T-helper 1 cell (primary cell): ENCODE results near the gene ARHGAP10.

Source experiments
- DNase-seq, 5 donors: peaks; one replicate each; pipeline ENCODE4 v3.0.0-alpha.2; 2012 to 2020

The ARHGAP10 gene

DNA sequence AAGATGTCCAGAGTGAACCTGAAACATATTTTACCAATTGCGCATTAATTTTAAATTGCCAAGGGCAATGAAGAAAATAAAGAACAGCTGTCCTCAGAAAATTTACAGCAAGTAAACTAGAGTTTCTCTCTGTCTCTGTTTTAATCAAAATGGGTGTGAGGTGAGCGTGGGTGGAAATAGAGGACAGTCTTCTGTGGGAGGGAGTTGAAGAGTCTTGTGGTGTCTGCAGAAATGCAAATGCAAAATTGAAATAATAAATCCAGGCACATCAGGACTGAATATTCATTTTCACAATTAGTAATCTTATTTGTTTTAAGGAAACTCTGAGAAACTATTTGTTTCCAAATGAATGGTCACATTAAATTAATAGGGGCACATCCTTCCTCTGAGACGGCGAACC lies 192.0 kb downstream of the ARHGAP10 start:
- DNase-seq, result no peak

DNA sequence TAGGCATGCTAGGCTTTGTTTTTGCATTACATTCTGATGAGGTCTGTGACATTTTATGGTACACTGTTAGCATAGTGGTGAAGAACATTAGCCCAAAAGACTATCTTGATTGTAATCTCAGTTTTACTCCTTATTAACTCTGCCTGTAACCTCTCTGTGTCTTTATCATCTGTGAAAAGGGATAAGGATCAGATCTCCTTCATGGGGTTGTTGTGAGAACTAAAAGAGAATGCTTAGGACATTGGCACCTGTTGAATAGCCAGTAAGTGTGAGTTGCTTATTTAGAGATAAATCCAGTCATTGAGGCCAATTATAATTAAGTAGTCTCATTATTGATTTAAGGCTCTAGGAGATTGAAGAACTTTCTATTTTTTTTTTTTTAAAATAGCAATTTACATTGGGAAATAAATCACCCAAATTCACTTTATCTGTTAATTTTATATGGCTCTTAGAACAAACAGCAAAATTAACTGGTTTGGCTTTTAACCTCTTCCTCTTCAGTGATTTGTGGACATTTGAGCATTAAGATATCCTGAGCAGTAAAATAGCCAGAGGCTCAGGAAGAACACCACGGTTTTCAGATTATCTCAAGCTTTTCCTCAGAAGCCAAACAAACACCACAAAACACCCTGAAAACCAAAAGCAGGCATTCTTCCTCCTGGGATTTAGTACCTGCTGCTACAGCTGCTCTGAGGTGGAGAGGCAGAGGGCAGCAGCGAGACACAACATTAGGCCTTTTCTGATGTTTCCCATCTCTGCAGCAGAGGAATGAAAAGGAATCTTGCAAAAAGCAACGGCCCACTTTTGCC lies 192.9 kb downstream of the ARHGAP10 start:
- DNase-seq, result no peak

DNA sequence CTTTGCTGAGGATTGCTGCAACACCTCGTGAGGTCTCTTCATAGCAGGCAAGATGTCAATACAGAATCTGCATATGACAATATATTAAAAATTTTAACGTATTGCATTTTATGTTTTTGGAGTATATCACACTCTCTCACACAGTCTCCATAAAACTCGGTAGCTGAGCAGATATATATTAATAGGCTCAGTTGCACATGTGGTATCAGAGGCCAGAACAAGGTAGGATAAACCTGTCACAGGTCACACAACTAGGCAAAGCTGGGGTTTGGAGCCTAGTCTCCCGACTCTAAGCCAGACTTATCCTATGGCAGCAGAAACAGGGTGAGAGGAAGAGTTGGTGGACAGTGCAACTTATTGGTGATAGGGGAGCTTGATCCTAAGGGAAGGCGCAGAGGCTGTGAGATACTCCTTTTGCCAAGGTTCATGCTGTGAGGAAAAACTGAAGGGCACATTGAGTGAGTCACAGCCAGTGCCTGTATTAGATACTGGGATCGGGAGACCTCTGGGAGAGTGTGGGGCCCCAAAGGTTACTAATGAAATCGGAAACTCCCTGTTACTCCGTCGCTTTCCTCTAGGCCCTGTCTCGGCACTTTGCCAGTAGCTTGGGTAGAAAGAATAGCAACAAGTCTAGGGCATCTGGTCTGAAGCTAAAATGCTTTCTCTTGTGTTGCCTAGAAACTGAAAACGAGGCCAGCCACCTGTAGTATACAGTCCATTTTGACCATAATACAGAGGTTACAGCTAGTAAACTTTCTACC lies 195.7 kb downstream of the ARHGAP10 start:
- DNase-seq, result no peak

DNA sequence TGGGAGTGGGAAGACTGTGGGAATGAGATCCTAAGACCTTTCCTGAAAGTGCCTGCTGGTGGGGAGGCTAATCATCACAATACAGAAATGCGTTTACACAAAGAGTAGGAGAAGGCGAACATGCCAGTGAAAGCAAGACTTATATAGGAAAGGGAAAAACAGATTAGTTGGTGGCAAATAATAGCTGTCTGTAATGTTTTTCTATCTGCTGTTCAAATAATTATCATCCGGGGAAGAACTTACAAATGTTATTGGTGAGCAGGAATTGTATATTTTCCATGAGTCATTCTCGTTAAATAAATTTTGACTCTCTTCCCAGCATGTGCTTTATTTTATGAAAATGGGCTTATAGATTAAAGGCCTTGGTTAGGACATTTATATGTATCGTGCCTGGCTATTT lies 196.5 kb downstream of the ARHGAP10 start:
- no peak for DNase-seq

- DNase-seq, result no peak
Observed at GRCh38 chr4:147929746-147930145, 197.9 kb downstream of the ARHGAP10 start.

GRCh38 chr4:147933316-147933715 lies 201.4 kb downstream of the ARHGAP10 start:
- DNase-seq, result peak in 1 of 5 donors; percentile 11

DNA sequence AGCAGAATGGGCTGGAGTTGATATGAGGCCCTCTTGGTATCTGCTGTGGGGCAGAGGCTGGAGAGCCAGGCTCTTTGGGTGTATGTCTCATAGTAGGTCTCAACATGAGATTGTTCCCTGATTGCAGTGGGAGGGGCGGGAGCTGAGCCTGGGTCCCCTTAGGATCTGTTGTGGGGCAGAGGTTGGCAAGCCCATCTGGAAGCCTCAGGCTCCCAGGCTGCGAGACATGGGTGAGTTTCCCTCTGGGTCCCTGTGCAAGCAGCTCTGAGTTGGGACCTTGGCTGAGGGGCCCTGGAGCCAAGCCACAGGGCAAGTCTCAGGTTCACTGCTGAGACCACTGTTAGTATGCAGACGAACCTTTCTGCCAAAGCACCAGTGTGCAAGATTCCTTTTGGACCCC lies 201.9 kb downstream of the ARHGAP10 start:
- DNase-seq, result no peak

GRCh38 chr4:147938496-147938895 lies 206.6 kb downstream of the ARHGAP10 start:
- no peak for DNase-seq

- no peak for DNase-seq
Observed at GRCh38 chr4:147940171-147940570, 208.3 kb downstream of the ARHGAP10 start.

- DNase-seq, result no peak
Observed at GRCh38 chr4:147941373-147941772, 209.5 kb downstream of the ARHGAP10 start.

- no peak for DNase-seq
Observed at GRCh38 chr4:147942729-147943128, 210.8 kb downstream of the ARHGAP10 start.

GRCh38 chr4:147943159-147943638 lies 211.3 kb downstream of the ARHGAP10 start:
- DNase-seq, result peak in 1 of 5 donors; percentile 72

DNA sequence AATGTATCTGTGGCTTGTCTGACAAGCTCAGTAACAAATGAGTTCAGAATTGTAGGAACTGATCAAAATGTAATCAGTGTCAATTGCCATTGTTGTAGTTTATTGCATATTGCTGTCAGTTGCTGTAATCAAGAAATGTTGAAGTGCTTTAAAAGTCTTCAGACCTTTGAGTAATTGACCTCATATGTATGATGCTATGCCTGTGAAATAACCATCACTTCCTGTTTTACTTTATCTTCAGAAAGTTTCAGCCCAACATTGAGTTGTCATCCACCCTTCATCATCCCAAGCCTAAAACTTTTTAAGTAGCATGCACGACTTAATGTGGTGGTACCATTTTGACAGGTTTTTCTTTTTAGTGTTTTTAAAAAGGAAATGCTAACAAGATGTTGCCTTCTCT lies 212.4 kb downstream of the ARHGAP10 start:
- DNase-seq, result peak in 1 of 5 donors; percentile 49

GRCh38 chr4:147944670-147945260 lies 212.9 kb downstream of the ARHGAP10 start:
- DNase-seq, result no peak

DNA sequence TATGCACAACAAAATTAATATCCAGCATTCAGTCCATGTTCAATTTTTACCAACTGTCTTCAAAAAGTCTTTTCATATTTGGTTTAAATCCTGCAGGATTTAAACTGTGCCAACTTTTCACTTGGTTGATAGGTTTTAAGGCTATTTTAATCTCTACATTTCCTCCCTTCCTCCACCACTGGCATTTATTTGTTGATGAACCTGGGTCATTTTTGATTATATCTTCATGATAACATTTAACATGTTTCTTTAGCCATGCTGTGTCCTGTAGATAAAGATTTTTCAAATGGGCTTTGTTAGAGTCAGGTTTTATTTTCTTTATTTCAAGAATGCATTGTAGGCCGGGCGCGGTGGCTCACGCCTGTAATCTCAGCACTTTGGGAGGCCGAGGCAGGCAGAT lies 216.4 kb downstream of the ARHGAP10 start:
- DNase-seq, result no peak

DNA sequence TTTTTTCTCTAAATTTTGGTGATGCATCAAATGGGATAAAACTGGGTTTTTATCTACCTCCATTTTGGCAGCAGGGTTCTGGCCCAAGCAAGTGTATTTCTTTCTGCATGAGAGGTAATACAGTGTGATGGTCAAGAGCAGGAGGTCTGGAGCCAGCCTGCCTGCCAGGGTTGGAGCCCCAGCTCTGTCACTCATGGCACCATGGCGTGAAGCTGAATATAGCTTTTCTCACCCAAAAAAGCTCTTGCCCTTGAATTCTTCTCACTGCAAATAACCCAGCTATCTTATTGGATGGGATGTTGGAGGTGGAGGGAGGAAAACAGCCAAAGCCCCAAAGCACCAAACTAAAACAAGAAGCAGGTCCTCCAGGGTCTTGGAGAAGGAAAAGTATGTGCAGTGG lies 218.4 kb downstream of the ARHGAP10 start:
- DNase-seq, result no peak

DNA sequence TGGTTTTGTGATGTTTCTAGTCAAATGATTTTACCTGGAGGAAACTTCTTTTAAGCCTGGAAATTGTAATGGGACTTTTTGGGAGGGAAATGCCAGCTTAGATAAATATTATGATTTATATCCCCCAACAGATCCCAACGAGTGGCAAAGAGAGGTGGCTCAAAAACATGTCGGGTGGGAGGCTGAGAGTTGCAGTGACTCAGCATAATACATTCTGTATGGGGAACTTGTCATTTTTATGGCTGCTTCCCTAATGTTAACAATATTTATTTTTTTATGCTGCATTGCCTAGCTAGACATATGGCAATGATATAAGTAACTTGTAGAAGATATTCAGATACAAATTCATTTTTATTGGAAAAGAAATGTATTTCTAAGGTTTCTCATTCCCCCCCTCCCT lies 219.0 kb downstream of the ARHGAP10 start:
- DNase-seq, result no peak

DNA sequence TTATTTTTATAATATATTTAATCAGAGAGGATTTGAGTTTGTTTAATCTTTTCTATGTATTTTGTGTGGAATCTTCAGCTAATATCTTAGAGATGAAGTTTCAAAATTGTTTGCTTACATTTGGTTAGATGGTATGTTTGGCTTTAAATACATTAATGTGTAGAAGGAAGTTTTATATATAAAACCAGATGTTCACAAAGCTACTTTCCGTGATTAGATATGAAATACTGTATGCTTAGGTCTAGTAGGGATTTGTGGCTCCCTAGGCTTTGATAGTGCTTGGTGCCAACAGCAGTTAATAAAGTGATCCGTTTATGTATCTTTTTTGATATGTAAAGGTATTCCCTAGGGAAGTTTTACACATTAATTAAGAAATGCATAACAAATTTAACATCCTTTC lies 223.0 kb downstream of the ARHGAP10 start:
- DNase-seq, result no peak

- DNase-seq, result no peak
Observed at GRCh38 chr4:147955827-147956558, 224.1 kb downstream of the ARHGAP10 start.

DNA sequence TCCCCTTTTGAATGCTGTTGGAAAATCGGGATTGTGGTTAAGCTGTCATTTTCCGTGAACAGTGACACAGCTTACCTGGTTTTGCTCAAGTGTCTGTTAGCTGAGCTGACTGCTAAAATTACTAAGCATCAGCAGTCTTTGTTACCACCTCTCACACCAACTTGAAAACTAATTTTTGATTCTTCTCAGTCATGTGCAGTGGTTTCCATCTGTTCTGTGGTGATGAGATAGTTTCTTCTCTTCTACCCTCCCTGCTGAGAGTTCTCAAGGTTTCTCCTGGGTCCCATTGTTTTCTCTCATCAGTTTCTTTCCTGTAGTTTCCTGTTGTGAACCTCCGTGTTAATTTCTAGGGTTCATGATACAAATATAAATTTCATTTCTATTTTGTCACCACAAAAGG lies 225.6 kb downstream of the ARHGAP10 start:
- no peak for DNase-seq

- DNase-seq, result no peak
Observed at GRCh38 chr4:147958057-147958456, 226.2 kb downstream of the ARHGAP10 start.

GRCh38 chr4:147958489-147959065 lies 226.7 kb downstream of the ARHGAP10 start:
- no peak for DNase-seq

GRCh38 chr4:147960971-147961370 lies 229.1 kb downstream of the ARHGAP10 start:
- no peak for DNase-seq
